IPS-20b (cell line): Measurements from ENCODE around the gene TANGO2.

ENCODE experiments used
- H3K27ac ChIP-seq: one replicate; pipeline ENCODE4 v1.5.1; 2013; ENCODE audit warnings: low read length
- H3K27me3 ChIP-seq: 2 replicates; pipeline ENCODE4 v1.6.1; 2013; ENCODE audit warnings: mild to moderate bottlenecking, low read length, inconsistent platforms; ENCODE audit not compliant: insufficient read depth
- H3K36me3 ChIP-seq: 2 replicates; pipeline ENCODE4 v1.6.1; 2013; ENCODE audit warnings: low read depth, mild to moderate bottlenecking, inconsistent platforms, low read length, moderate library complexity; ENCODE audit not compliant: insufficient read depth
- H3K4me1 ChIP-seq: 2 replicates; pipeline ENCODE4 v1.6.1; 2013; ENCODE audit warnings: mild to moderate bottlenecking, control low read depth, inconsistent platforms, low read length, moderate library complexity; ENCODE audit not compliant: insufficient read depth
- H3K4me3 ChIP-seq: 2 replicates; pipeline ENCODE4 v1.5.1; 2013; ENCODE audit warnings: mild to moderate bottlenecking, low read length, inconsistent platforms
- H3K9ac ChIP-seq: 2 replicates; pipeline ENCODE4 v1.6.1; 2013; ENCODE audit warnings: low read depth, mild to moderate bottlenecking, inconsistent platforms, low read length, moderate library complexity
- H3K9me3 ChIP-seq: 2 replicates; pipeline ENCODE4 v1.6.1; 2013; ENCODE audit warnings: mild to moderate bottlenecking, low read depth, low read length, inconsistent platforms; ENCODE audit not compliant: insufficient read depth

TANGO2 gene

GRCh38 chr22:20020533-20021195 lies at the start of gene TANGO2:
Gene TANGO2 (plus strand): TSS chr22:20021110. CDS start chr22:20036799, 15,689 bp downstream.
- Histone ChIP-seq H3K27me3 (peaks cover 45% of the 10 kb centered on the region), H3K4me3 (peak within 1 kb of the TSS; percentile 91), H3K36me3 (no peaks in the 10 kb centered on the region), H3K27ac (no peak within 1 kb of the TSS), H3K9me3 (no peaks in the 10 kb centered on the region), H3K4me1 (peaks cover 3% of the 10 kb centered on the region), H3K9ac (peak within 1 kb of the TSS; percentile 54; the same call in 1 of the 2 replicates)

DNA sequence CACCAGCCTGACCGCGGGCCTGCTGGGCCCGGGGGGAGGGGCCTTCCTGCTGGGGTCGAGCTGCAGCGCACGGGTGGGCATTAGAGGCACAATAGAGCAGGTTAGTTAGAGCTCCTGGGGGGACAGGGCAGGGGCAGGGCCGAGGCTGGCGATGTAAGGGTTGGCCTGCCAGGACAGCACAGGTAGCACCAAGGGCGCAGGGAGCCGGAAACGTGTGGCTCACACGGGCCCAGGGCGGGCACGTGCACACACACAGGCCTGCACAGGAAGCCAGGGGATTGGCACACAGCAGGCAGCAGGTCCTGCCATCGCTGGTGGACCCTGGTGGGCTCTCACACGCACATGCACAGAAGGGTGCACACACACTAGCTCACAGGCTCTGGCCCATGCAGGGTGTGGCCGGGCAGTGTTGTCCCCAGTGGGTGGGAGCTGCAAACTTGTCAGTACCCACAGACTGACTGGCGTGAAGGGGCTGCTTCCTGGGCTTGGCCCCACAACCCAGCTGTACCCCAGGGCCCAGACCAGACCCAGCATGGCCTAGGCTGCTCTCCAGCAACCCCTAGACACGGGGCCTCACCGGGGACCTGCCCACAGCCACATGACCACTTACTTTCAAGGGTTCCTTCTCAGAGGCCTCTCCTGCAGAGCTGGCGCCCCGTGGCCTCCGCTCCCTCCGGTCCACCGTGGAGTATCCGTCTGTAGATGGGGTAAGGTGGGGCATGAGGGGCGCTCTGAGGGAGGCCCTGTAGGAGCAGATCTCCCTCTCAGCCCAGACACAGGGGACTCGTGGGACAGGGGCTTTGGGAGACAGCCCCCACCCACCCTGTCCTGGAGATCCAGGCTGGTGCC lies 49.4 kb upstream of the TANGO2 start:
- H3K36me3 ChIP-seq, result peaks cover 45% of the 10 kb centered on the region
- no peaks in the 10 kb centered on the region for H3K27me3 ChIP-seq
- H3K4me3 ChIP-seq, result no peak overlapping the region
- H3K4me1 ChIP-seq, result peaks cover 13% of the 10 kb centered on the region
- no peak overlapping the region for H3K9ac ChIP-seq
- H3K27ac ChIP-seq, result no peak overlapping the region
- H3K9me3 ChIP-seq, result no peaks in the 10 kb centered on the region

- no peak overlapping the region for H3K4me3 ChIP-seq
- H3K9ac ChIP-seq, result no peak overlapping the region
- peaks cover 49% of the 10 kb centered on the region for H3K36me3 ChIP-seq
- H3K27me3 ChIP-seq, result no peaks in the 10 kb centered on the region
- H3K27ac ChIP-seq, result no peak overlapping the region
- H3K4me1 ChIP-seq, result peaks cover 13% of the 10 kb centered on the region
- H3K9me3 ChIP-seq, result no peaks in the 10 kb centered on the region
These were observed 48.7 kb upstream of the TANGO2 start for GRCh38 chr22:19972251-19972650.

DNA sequence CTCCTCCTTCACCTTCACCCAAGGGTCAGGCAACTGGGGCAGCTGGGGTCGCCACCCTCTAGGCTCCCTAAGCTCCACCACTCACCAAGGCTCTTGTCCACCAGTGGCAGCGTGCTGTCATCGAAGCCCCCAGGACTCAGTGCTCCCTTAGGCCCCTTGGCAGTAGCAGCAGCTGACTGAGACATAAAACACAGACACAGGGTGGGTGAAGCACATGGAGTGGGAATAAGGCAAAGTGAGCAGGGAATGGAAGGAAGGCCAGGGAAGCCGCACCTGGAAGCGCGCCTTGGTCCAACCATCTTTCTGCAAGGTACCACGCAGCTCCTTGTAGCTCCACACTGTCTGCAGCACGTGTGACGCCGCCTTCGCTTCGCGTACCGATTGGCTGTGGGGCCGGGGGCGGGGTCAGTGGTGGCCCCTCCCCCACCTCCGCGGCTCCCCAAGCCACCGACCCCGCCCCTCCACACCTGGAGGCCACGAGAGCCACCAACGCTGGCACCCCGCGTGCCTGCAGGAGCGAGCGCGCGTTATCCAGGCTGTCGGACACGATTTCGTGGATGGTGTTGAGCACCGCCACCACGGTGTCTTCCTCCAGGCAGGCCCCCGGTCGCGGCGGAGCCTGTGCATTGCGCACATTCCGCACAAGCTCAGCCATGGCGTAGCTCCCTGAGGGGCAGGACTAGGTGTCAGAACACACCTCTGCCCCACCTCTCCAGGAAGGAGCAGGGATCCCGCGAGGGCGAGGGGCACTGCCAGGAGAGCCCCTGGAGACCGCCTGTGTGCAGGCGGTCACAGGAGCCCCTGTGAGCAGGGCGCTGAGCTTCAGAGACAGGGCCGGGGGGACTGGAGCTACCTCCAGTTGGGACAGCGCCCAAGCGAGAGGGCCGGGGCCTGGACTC lies 48.0 kb upstream of the TANGO2 start:
- Histone ChIP-seq H3K36me3 (peaks cover 55% of the 10 kb centered on the region), H3K27ac (no peak overlapping the region), H3K4me1 (peaks cover 13% of the 10 kb centered on the region), H3K27me3 (no peaks in the 10 kb centered on the region), H3K9me3 (no peaks in the 10 kb centered on the region), H3K4me3 (no peak overlapping the region), H3K9ac (no peak overlapping the region)

DNA sequence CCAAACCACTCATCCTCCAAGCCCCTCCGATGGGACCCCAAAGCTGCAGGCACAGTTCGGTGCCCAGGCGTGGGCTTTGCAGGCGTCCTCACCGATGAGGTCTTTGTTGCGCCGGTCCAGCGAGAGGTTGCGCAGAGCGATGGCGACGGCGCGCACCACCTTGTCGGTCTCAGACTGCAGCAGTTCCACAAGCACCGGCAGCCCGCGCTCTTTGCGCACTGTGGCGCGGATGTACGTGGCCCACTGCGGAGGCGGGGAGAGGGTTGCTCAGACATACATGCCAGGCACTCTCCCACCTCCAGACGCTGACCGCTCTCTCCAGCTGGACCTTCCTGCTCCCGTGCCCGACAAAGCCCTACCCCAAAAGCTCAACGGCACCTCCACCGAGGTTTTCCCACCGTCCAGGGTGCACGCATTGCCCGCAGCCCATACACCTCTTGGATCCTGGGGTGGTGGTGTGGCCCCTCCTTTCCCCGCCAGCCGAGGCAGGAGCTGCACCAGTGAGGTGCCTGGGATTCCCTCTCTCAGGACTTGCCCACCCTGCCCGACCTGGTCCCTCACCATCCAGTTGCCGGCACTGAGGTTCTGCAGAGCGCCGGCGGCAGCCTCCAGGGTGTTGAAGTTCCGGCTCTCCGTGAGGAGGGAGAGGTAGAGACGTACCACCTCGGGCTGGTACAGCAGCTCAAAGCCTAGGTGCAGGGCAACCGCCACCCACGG lies 47.2 kb upstream of the TANGO2 start:
- H3K9me3 ChIP-seq, result no peaks in the 10 kb centered on the region
- no peak overlapping the region for H3K27ac ChIP-seq
- no peaks in the 10 kb centered on the region for H3K27me3 ChIP-seq
- peaks cover 63% of the 10 kb centered on the region for H3K36me3 ChIP-seq
- H3K9ac ChIP-seq, result no peak overlapping the region
- H3K4me3 ChIP-seq, result no peak overlapping the region
- H3K4me1 ChIP-seq, result peaks cover 13% of the 10 kb centered on the region

- Histone ChIP-seq H3K4me3 (peak overlapping the region; percentile 29; the same call in 1 of the 2 replicates), H3K4me1 (peaks cover 13% of the 10 kb centered on the region), H3K36me3 (peaks cover 65% of the 10 kb centered on the region), H3K27ac (peak overlapping the region; percentile 34), H3K9me3 (no peaks in the 10 kb centered on the region), H3K27me3 (no peaks in the 10 kb centered on the region), H3K9ac (peak overlapping the region; percentile 38; the same call in 1 of the 2 replicates)
These were observed 46.5 kb upstream of the TANGO2 start for GRCh38 chr22:19974268-19974861.

GRCh38 chr22:19974935-19975706 lies 45.8 kb upstream of the TANGO2 start:
- H3K27ac ChIP-seq, result peak overlapping the region; percentile 34
- H3K9ac ChIP-seq, result peak overlapping the region; percentile 38
- H3K36me3 ChIP-seq, result peaks cover 66% of the 10 kb centered on the region
- no peaks in the 10 kb centered on the region for H3K27me3 ChIP-seq
- peak overlapping the region; percentile 29; the same call in 1 of the 2 replicates for H3K4me3 ChIP-seq
- no peaks in the 10 kb centered on the region for H3K9me3 ChIP-seq
- peaks cover 13% of the 10 kb centered on the region for H3K4me1 ChIP-seq

DNA sequence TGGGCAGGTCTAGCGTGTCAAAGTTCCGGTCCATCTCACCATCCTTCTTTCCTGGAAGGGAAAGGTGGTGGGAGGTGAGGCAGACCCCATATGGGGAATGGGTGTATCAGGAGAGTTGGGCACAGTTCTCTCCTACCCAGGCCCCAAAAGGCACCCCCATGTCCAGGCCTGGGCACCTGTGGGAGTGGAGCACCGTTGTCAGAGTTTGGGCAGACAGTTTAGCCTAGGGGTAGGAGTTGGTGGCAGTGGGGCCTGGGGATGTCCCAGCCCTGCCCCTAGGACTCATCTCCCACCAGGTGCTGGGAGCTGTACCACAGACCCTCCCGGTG lies 45.2 kb upstream of the TANGO2 start:
- Histone ChIP-seq H3K27ac (peak overlapping the region; percentile 34), H3K9ac (peak overlapping the region; percentile 38; the same call in 1 of the 2 replicates), H3K4me3 (no peak overlapping the region), H3K27me3 (no peaks in the 10 kb centered on the region), H3K36me3 (peaks cover 69% of the 10 kb centered on the region), H3K4me1 (peaks cover 13% of the 10 kb centered on the region), H3K9me3 (no peaks in the 10 kb centered on the region)

- no peaks in the 10 kb centered on the region for H3K9me3 ChIP-seq
- H3K9ac ChIP-seq, result no peak overlapping the region
- H3K27ac ChIP-seq, result no peak overlapping the region
- H3K4me1 ChIP-seq, result peaks cover 13% of the 10 kb centered on the region
- no peaks in the 10 kb centered on the region for H3K27me3 ChIP-seq
- H3K4me3 ChIP-seq, result no peak overlapping the region
- H3K36me3 ChIP-seq, result peaks cover 69% of the 10 kb centered on the region
These were observed 44.2 kb upstream of the TANGO2 start for GRCh38 chr22:19976671-19977070.
